Calu3 (cell line): ENCODE results near the gene CCL21. TPM values are rescaled to one million over a fixed set of nuclear protein-coding genes. Genes with fewer than 3 reads are reported as not detected.

Experiments used
- total RNA-seq: library from RNA; stranded (reverse); gene quantifications from 2 replicates; pipeline ENCODE4 v1.2.3, GENCODE V29; 2022

Gene CCL21
- total RNA-seq, 1 experiment from 2014 or later, result not detected

Other genes starting within 250 kb of the CCL21 start
- not detected in 2 replicates for gene ENHO, start 187.1 kb downstream of the CCL21 start, total RNA-seq
- 0.44 TPM in 1 of 2 replicates, not detected in the other for gene CNTFR, start 120.4 kb downstream of the CCL21 start, total RNA-seq
- 17.6 and 19.9 TPM in 2 replicates for gene RPP25L, start 98.0 kb downstream of the CCL21 start, total RNA-seq
- gene DCTN3, start 89.6 kb downstream of the CCL21 start, total RNA-seq, result 50.8 and 51.8 TPM in 2 replicates
- gene ARID3C, start 81.1 kb downstream of the CCL21 start, total RNA-seq, result not detected in 2 replicates
- 65.6 and 80.1 TPM in 2 replicates for gene SIGMAR1, start 72.3 kb downstream of the CCL21 start, total RNA-seq
- 25.7 and 26.6 TPM in 2 replicates for gene GALT, start 63.5 kb downstream of the CCL21 start, total RNA-seq
- gene IL11RA, start 58.0 kb downstream of the CCL21 start, total RNA-seq, result 6.8 and 8.7 TPM in 2 replicates
- gene CCL27, start 47.5 kb downstream of the CCL21 start, total RNA-seq, result not detected in 2 replicates
- gene CCL19, start 18.9 kb downstream of the CCL21 start, total RNA-seq, result not detected in 2 replicates
- gene PHF24, start 248.1 kb upstream of the CCL21 start, total RNA-seq, result not detected in 2 replicates